GM20000 (cell line): ENCODE results near the gene GABRR2.
A peak's percentile ranks its signal among the peaks of the same experiment; 100 is the strongest.
"Not testable (repeated sequence)": the region's sequence is repeated elsewhere in the genome, so short reads cannot be mapped to it uniquely, and the experiment has no call there.

Experiments used
- DNase-seq: peaks from one replicate; pipeline ENCODE4 v3.0.0; 2012; ENCODE audit warnings: low spot score
- CTCF ChIP-seq: IDR thresholded peaks from 2 replicates; pipeline ENCODE4 v1.5.1; 2012; ENCODE audit warnings: mild to moderate bottlenecking, control low read depth; ENCODE audit errors: extremely low read depth, missing control alignments

The GABRR2 gene

GRCh38 chr6:89299466-89299850, 15.6 kb downstream of the GABRR2 start:
- no peak for DNase-seq
- TF ChIP-seq CTCF = no peak

GRCh38 chr6:89298680-89299465, 16.2 kb downstream of the GABRR2 start:
- peak; percentile 40 for DNase-seq
- TF ChIP-seq CTCF = no peak

- DNase-seq = peak; percentile 83
- TF ChIP-seq CTCF = no peak
Observed at GRCh38 chr6:89297695-89298351, 17.3 kb downstream of the GABRR2 start.

- no peak for DNase-seq
- TF ChIP-seq CTCF = no peak
Observed at GRCh38 chr6:89295981-89296380, 19.1 kb downstream of the GABRR2 start.

GRCh38 chr6:89295116-89295515, 20.0 kb downstream of the GABRR2 start:
- DNase-seq = not testable (repeated sequence)

- DNase-seq = no peak
- TF ChIP-seq CTCF = no peak
Observed at GRCh38 chr6:89291256-89291819, 23.8 kb downstream of the GABRR2 start.

GRCh38 chr6:89290401-89291155, 24.5 kb downstream of the GABRR2 start:
- DNase-seq = no peak
- no peak for TF ChIP-seq CTCF
